Activated T-cell treated with anti-CD3 and anti-CD28 coated beads for 4 hours (primary cell): ENCODE results near the gene PLA2G12A.

Experiments used
- DNase-seq: peaks from one replicate; pipeline ENCODE4 v3.0.0-alpha.2; 2020

Gene PLA2G12A

GRCh38 chr4:109676886-109677285, 53.0 kb downstream of the PLA2G12A start:
- no peak for DNase-seq

- DNase-seq = no peak
These were observed 54.0 kb downstream of the PLA2G12A start for GRCh38 chr4:109675843-109676242.

GRCh38 chr4:109675181-109675580, 54.7 kb downstream of the PLA2G12A start:
- DNase-seq = no peak

GRCh38 chr4:109673303-109673702, 56.6 kb downstream of the PLA2G12A start:
- no peak for DNase-seq

GRCh38 chr4:109672169-109672930, 57.5 kb downstream of the PLA2G12A start:
- no peak for DNase-seq

GRCh38 chr4:109671350-109671749, 58.5 kb downstream of the PLA2G12A start:
- DNase-seq = no peak

GRCh38 chr4:109665783-109666485, 63.9 kb downstream of the PLA2G12A start:
- no peak for DNase-seq

- DNase-seq = no peak
These were observed 67.1 kb downstream of the PLA2G12A start for GRCh38 chr4:109662771-109663170.

GRCh38 chr4:109662116-109662515, 67.8 kb downstream of the PLA2G12A start:
- no peak for DNase-seq
